PC-3 (cell line): ENCODE data around the gene OR51M1.

Experiments
- EZH2 ChIP-seq: fragments of 300-600 bp; sonication (generic); IDR thresholded peaks from one replicate; pipeline ENCODE4 v1.6.1; 2017; ENCODE audit warnings: antibody characterized with exemption, mild to moderate bottlenecking, low read length; ENCODE audit not compliant: unreplicated experiment
- TF ChIP-seq, protein P1 (sequence below): fragments of 300-600 bp; sonication (generic); conservative IDR thresholded peaks from 2 replicates; pipeline ENCODE4 v1.5.1; 2017; ENCODE audit warnings: antibody characterized with exemption, low read depth, mild to moderate bottlenecking, low read length

- no peak for TF ChIP-seq EZH2
- TF ChIP-seq, protein P1, sequence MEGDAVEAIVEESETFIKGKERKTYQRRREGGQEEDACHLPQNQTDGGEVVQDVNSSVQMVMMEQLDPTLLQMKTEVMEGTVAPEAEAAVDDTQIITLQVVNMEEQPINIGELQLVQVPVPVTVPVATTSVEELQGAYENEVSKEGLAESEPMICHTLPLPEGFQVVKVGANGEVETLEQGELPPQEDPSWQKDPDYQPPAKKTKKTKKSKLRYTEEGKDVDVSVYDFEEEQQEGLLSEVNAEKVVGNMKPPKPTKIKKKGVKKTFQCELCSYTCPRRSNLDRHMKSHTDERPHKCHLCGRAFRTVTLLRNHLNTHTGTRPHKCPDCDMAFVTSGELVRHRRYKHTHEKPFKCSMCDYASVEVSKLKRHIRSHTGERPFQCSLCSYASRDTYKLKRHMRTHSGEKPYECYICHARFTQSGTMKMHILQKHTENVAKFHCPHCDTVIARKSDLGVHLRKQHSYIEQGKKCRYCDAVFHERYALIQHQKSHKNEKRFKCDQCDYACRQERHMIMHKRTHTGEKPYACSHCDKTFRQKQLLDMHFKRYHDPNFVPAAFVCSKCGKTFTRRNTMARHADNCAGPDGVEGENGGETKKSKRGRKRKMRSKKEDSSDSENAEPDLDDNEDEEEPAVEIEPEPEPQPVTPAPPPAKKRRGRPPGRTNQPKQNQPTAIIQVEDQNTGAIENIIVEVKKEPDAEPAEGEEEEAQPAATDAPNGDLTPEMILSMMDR, result no peak
Measured at GRCh38 chr11:5349550-5349949, 34.1 kb upstream of the OR51M1 start.
